GM19324 (cell line): ENCODE data around the gene CASK.

Source experiments
- ATAC-seq: cut with Tn5 transposase; IDR thresholded peaks from one replicate; pipeline ENCODE4 v1.9.1; 2021; ENCODE audit warnings: mild to moderate bottlenecking, moderate library complexity; ENCODE audit not compliant: unreplicated experiment, low FRiP score

Gene CASK

DNA sequence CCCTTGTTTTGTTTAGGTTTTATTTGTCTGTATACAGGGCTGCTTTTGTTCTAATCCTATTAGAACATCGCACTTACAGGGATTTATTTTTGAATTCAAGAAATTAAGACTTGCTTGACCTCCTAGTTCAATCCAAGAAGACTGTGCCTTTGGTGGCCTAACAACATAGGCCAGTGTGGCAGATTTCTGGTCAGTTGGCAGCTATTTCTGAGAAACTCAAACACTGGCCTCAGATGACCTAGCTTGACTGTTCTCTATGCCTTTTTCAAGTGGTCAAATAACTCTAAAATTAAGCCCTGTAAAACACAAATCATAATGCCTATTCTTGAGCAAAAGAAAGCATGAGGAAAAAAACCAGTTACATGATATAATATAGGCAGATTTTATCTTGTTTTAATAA lies 323.8 kb downstream of the CASK start:
- no peak for ATAC-seq

DNA sequence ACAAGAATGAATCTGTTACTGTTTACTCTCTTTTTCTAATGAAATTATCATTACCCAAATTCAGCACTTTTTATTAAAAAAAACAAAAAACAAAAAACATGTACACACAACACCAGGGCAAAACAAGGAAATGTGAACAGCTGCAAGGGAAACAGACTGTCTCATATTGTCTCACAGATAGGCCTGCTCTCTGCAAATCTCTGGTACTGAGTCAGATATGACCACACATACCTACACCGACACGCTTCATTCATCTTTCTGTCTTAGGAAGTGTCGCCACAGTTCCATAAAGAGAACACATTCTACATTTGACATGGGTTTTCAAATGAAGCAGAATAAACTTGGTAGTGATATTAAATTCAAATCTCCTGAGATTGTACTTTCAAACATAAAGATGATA lies 326.8 kb downstream of the CASK start:
- peak; percentile 64 for ATAC-seq

- no peak for ATAC-seq
Measured at GRCh38 chrX:41594634-41595033, 328.7 kb downstream of the CASK start.

GRCh38 chrX:41591906-41592305 lies 331.4 kb downstream of the CASK start:
- no peak for ATAC-seq

GRCh38 chrX:41590641-41591040 lies 332.7 kb downstream of the CASK start:
- ATAC-seq: no peak

- no peak for ATAC-seq
Measured at GRCh38 chrX:41589634-41590270, 333.6 kb downstream of the CASK start.

GRCh38 chrX:41588271-41588670 lies 335.1 kb downstream of the CASK start:
- ATAC-seq: no peak

DNA sequence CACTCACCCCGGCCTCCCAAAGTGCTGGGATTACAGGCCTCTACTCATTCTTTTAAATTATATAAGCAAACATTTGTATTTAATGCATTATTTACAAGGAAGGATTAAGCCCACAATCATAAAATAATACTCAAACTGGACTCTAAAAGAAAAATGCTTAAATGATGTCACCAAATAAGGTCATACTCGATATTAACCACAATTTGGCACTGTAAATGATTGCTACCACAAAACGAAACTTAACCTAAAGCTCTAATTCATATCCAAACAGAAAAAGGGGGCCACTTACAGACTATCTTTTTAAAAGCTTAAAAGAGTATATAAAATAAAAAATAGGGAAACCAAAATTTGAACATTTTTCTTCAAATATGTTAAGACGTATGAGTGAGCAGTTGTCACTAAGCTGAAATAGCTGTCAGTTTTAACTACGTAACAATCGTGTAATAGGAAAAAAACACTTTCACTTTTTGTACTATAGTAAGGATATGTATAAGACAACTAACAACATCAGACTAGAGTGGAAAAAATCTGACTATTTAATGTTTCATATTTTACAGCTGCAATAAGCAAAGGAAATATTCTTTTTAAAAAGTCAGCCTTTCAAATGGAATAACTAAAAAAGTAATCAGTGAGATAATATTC lies 342.8 kb downstream of the CASK start:
- no peak for ATAC-seq

GRCh38 chrX:41563876-41564275 lies 359.5 kb downstream of the CASK start:
- no peak for ATAC-seq

DNA sequence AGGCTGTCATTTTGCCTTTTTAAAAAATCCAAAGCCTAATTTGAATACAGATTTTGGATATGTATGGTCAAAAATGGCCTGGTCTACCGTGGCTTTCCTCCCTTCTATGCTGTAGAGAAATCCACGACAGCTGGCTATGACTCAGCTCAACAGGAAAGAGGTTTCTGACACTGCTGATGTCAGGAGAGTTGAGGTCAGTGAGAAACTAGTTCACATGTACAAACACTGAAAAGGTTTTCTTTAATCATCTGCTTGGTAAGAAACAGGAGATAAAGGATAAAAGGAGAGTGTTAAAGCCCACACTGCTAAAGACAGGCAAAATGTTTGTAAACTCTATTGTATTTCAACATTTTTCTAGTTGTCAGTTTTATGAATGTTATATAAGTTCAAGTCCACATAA lies 362.3 kb downstream of the CASK start:
- ATAC-seq: no peak

- ATAC-seq: no peak
Measured at GRCh38 chrX:41559235-41560052, 363.9 kb downstream of the CASK start.

GRCh38 chrX:41558531-41558930 lies 364.8 kb downstream of the CASK start:
- ATAC-seq: no peak

GRCh38 chrX:41556958-41557357 lies 366.4 kb downstream of the CASK start:
- ATAC-seq: no peak

DNA sequence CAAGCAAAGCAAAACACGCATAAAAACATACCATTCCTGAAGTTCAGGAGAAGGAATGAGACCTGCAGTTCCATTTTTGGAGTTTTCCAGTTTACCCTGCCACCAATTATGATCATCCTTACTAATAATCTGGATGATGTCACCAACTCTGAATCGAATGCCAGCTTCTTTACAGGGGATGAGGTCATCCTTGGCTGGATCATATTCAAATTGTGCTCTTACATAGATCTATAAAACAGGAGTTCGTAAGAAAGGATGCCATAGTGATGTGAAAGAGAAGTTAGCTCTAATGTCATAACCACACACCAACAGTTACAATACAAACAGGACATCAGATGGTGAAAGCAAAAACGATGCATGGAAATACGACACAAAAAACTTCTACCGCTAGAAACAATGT lies 369.7 kb downstream of the CASK start:
- no peak for ATAC-seq

DNA sequence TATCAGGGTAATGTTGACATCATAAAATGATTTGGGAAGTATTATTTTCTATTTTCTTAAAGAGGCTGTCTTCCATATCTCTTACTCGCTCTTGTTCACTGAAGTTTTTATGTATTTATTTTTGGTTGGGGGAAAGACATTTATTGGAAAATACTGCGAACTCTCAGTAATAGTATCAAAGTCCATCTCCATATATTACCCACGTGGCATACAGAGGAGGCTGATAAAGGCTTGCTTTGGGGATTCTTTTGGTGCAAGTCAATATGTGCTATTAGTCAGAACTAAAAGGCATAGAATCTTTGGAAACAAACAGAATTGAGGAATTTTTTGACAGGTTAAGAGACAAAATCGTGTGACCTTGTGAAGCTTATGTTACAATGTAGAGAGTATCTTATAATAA lies 374.9 kb downstream of the CASK start:
- no peak for ATAC-seq

DNA sequence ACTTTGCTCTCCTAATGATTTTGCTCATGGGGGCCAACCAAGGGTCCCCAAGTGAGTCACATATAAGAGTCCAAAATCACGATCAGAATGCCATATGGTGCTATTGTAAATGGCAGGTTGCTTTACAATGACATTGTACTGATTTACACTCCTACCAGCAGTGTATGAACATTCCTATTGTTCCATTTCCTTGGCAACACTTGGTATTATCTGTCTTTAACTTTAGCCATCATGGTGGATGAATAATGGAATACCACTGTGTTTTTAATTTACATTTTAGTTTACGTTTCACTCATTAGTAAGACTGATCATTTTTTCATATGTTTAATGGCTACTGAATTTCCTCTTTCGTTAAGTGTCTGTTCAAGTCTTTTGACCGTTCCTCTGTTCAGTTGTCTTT lies 379.7 kb downstream of the CASK start:
- no peak for ATAC-seq

DNA sequence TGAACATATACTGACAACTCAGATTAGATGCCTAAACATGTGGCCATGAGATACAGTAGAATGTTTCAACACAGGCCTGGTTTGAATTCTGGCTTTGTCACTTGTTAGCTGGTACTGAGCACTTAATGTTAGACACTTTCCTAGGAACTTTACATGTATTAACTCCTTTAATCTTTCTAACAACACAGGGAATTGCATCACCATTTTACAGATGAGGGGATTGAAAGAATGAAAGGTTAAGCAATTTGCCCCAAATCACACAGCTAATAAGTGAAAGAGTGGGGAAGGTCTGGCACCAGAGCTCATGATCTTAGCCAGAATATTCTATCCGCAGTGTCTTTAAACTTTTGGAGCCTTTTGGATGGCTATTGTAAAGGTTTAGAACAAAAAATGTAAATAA lies 380.3 kb downstream of the CASK start:
- ATAC-seq: no peak

DNA sequence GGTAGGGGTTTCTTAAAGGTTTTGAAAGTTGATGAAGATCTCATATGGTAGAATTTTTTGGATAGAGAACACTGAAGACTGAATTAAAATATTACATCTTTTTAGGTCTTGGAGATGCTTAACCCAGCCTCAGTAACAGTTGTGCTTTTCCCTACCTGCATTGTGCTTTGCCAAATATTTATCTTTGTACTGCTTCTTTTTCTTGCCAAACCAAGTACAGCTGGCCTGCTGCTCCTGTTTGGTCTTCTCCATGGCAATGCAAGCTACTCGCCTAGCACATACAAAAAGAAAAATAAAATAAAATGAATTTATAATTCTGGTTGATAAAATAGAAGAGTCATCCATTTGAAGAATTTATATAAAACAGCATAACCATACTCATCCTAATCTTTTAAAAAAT lies 380.8 kb downstream of the CASK start:
- ATAC-seq: no peak

DNA sequence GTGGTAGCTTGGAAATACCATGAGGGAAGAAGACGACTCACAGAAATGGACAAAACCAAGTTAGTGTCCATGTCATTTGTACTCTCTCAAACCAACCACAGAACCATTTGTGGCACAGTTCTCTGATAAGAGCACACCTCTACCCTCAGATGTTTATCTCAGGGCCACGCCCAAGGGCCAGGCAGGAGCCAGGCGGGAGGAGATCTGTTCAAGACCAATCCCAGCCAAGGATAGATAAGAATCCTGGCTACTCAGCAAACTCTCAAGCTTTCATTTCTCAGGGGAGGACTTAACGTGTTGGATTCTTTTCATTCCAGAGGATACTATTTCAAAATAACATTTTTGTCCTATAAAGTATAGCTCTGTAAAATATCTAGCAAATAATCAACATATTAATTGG lies 381.2 kb downstream of the CASK start:
- ATAC-seq: no peak

DNA sequence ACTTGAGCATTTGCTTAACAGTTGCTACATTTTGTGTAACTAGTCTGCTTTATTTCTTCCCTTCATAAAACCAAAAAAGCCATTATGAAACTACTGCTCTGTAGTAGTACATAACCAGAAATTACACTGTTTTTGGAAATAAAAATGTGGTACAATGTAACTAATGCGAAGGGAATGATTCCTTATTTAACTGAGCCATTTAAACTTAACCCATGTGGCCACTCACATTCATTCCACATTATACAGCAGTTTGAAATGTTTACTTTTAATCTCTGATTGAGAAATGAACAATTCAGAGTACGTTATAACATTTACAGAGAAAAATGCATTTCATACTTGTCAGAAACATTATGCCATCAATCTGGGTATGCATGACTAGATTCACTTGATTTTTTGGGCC lies 382.0 kb downstream of the CASK start:
- no peak for ATAC-seq

DNA sequence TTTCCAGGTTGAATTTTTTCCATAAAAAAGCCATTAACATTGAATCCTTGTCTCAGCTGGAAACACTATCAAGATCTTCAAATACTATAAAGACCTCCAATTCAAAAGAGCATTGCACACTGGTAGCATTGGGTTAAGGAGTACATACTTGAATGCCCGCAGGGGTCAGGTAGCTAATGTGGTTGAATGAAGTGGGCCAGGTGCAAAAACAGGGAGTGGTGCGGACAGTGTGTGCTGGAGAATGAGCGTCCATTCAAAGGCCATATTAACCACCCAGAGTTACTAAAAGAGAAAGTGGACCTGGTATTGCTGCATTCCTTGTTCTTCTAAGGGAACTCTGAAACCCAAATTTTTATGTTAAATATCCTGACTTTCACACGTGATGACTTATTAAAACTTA lies 384.6 kb downstream of the CASK start:
- no peak for ATAC-seq

- no peak for ATAC-seq
Measured at GRCh38 chrX:41530085-41530484, 393.3 kb downstream of the CASK start.
